GM23338 (cell line): ENCODE data around the gene GRIK5. TPM values are rescaled to one million over a fixed set of nuclear protein-coding genes. Genes with fewer than 3 reads are reported as not detected.
A peak's percentile ranks its signal among the peaks of the same experiment; 100 is the strongest.

Experiments used
- ATAC-seq: fragments of 200-7000 bp; cut with Tn5 transposase; 3 replicates; pipeline ENCODE4 v1.9.1; 2020
- DNase-seq: peaks from one replicate; pipeline ENCODE4 v3.0.0-alpha.2; 2015; ENCODE audit warnings: low spot score
- H2AFZ ChIP-seq: fragments of 200-600 bp; sonication (generic); 2 replicates; pipeline ENCODE4 v1.8.0; 2016; ENCODE audit warnings: antibody characterized with exemption, mild to moderate bottlenecking, moderate library complexity
- H3F3A ChIP-seq: fragments of 200-600 bp; sonication (generic); replicated peaks from 2 replicates; pipeline ENCODE4 v1.8.0; 2017; ENCODE audit warnings: antibody characterized with exemption, mixed run types, low read depth
- H3K27ac ChIP-seq: fragments of 200-600 bp; sonication (generic); 2 replicates; pipeline ENCODE4 v1.6.1; 2016; ENCODE audit warnings: low read depth
- H3K27me3 ChIP-seq: fragments of 200-600 bp; sonication (generic); 2 replicates; pipeline ENCODE4 v1.8.0; 2016; ENCODE audit warnings: mild to moderate bottlenecking, mixed run types, moderate library complexity; ENCODE audit not compliant: insufficient read depth
- H3K36me3 ChIP-seq: fragments of 200-600 bp; sonication (generic); 2 replicates; pipeline ENCODE4 v1.8.0; 2016; ENCODE audit warnings: mild to moderate bottlenecking; ENCODE audit not compliant: insufficient read depth
- H3K4me1 ChIP-seq: fragments of 200-600 bp; sonication (generic); 2 replicates; pipeline ENCODE4 v1.8.0; 2016; ENCODE audit warnings: mild to moderate bottlenecking, moderate library complexity; ENCODE audit not compliant: insufficient read depth
- H3K4me2 ChIP-seq: fragments of 200-600 bp; sonication (generic); 2 replicates; pipeline ENCODE4 v1.7.1; 2017; ENCODE audit warnings: mixed run types
- H3K4me3 ChIP-seq: fragments of 200-600 bp; sonication (generic); 2 replicates; pipeline ENCODE4 v1.6.1; 2016; ENCODE audit warnings: mixed run types
- H3K79me2 ChIP-seq: fragments of 200-600 bp; sonication (generic); replicated peaks from 2 replicates; pipeline ENCODE4 v1.8.0; 2017; ENCODE audit warnings: mild to moderate bottlenecking; ENCODE audit not compliant: insufficient read depth
- H3K9me2 ChIP-seq: fragments of 200-600 bp; sonication (generic); 2 replicates; pipeline ENCODE4 v1.8.0; 2017; ENCODE audit not compliant: insufficient read depth
- H4K20me1 ChIP-seq: fragments of 200-600 bp; sonication (generic); replicated peaks from 2 replicates; pipeline ENCODE4 v1.8.0; 2017; ENCODE audit warnings: mild to moderate bottlenecking; ENCODE audit not compliant: insufficient read depth
- H3K27ac Mint-ChIP-seq: 2 replicates; pipeline ENCODE4 v1.8.0; 2020; ENCODE audit warnings: inconsistent platforms, mild to moderate bottlenecking, moderate library complexity, mixed read lengths
- H3K27me3 Mint-ChIP-seq: 3 replicates; pipeline ENCODE4 v1.8.0; 2022; ENCODE audit warnings: low read depth, mild to moderate bottlenecking, moderate library complexity, mixed read lengths, inconsistent platforms; ENCODE audit not compliant: insufficient read depth, poor library complexity
- H3K36me3 Mint-ChIP-seq: 3 replicates; pipeline ENCODE4 v1.8.0; 2021; ENCODE audit warnings: low read depth, mild to moderate bottlenecking, inconsistent platforms, moderate library complexity, mixed read lengths
- H3K4me1 Mint-ChIP-seq: 3 replicates; pipeline ENCODE4 v1.8.0; 2020; ENCODE audit warnings: mild to moderate bottlenecking, inconsistent platforms, mixed read lengths
- H3K4me3 Mint-ChIP-seq: 3 replicates; pipeline ENCODE4 v1.8.0; 2021; ENCODE audit warnings: moderate library complexity, mild to moderate bottlenecking, inconsistent platforms, mixed read lengths
- H3K9me3 Mint-ChIP-seq: 3 replicates; pipeline ENCODE4 v1.8.0; 2020; ENCODE audit warnings: moderate library complexity, mild to moderate bottlenecking, inconsistent platforms, mixed read lengths
- CREB1 ChIP-seq: fragments of 250-450 bp; sonication (Bioruptor Pico); IDR thresholded peaks from 2 replicates; pipeline ENCODE4 v1.5.0; 2020; ENCODE audit warnings: low read depth, mild to moderate bottlenecking, moderate library complexity
- JUNB ChIP-seq: IDR thresholded peaks from one replicate; pipeline ENCODE4 v1.6.1; 2016; ENCODE audit warnings: antibody characterized with exemption; ENCODE audit not compliant: unreplicated experiment
- NANOG ChIP-seq: IDR thresholded peaks from 2 replicates; pipeline ENCODE4 v1.6.1; 2016; ENCODE audit warnings: antibody characterized with exemption, borderline replicate concordance
- ZNF114 ChIP-seq: fragments of 250-450 bp; sonication (Bioruptor Pico); IDR thresholded peaks from 2 replicates; pipeline ENCODE4 v1.5.0; 2020; ENCODE audit warnings: mild to moderate bottlenecking, moderate library complexity
- polyA plus RNA-seq: library from polyadenylated mRNA; unstranded; fragments of >200 nt; fragmentation: Nextera tagmentation; extraction: Ambion mirVana; gene quantifications from 2 replicates; pipeline ENCODE4 v1.2.1, GENCODE V29; 2016
- total RNA-seq: library from RNA; depleted of rRNA; stranded (reverse); fragments of >200 nt; shearing (Covaris generic); gene quantifications from 2 replicates; pipeline ENCODE4 v1.2.3, GENCODE V29; 2014; rRNA removed
- TF ChIP-seq, protein P1 (sequence below): IDR thresholded peaks from one replicate; pipeline ENCODE4 v1.6.1; 2018; ENCODE audit warnings: antibody characterized with exemption; ENCODE audit not compliant: unreplicated experiment
- TF ChIP-seq, protein P2 (sequence below): IDR thresholded peaks from 2 replicates; pipeline ENCODE4 v1.6.1; 2016; ENCODE audit warnings: antibody characterized with exemption
- TF ChIP-seq, protein P3 (sequence below), 2 experiments: fragments of 200-600 bp in 1 of 2; sonication (generic) in 1 of 2; conservative IDR thresholded peaks; 2 replicates each; pipeline versions ENCODE4 v1.5.1 to v1.6.1; 2016 to 2017; ENCODE audit warnings: antibody characterized with exemption in 2 of 2, low read depth in 2 of 2, mild to moderate bottlenecking in 2 of 2, moderate library complexity in 1 of 2

Gene GRIK5
- total and polyA plus RNA-seq, 2 experiments from 2014 or later: 5.1 to 42.5 TPM

DNA sequence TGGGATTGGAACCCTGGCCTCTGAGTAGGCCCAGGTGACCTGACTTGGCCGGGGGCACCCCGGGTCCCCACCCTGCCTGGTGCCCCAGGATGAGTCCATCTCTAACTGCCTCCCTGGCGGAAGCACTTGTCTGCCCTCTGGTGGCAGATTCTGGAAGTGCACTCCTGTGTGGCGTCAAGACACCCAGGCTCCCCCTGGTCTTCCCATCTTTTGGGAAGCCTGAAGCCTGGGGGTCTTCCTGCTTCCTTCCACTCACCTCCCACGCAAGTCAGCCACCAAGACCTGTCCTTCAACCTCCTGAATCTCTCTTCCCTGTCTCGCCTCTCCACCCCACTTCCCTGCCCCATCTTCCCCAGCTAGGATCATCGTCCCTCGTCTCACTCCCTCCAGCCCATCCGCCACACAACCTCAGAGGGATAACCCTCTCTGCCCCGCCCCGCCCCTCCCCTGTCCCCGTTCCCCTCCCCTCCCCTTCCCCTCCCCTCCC lies 118.3 kb downstream of the GRIK5 start:
- H4K20me1 ChIP-seq: no peaks in the 10 kb centered on the region
- H3F3A ChIP-seq: 0 out of 2 replicates have a peak, but pooled peaks cover 3% of the 10 kb centered on the region
- H3K4me3 ChIP-seq: peak overlapping the region; percentile 51
- no peaks in the 10 kb centered on the region for H3K27me3 ChIP-seq
- H3K4me1 Mint-ChIP-seq: no peaks in the 10 kb centered on the region
- H3K36me3 ChIP-seq: no peaks in the 10 kb centered on the region
- H3K36me3 Mint-ChIP-seq: peaks cover 3% of the 10 kb centered on the region; the same call in 2 of the 3 replicates
- no peak overlapping the region for H3K27ac ChIP-seq
- peak; percentile 94 for DNase-seq
- peak overlapping the region; percentile 61 for H3K4me3 Mint-ChIP-seq
- H3K4me1 ChIP-seq: no peaks in the 10 kb centered on the region
- H3K27me3 Mint-ChIP-seq: peaks cover 10% of the 10 kb centered on the region
- peak; percentile 97 for ATAC-seq
- H3K4me2 ChIP-seq: peak overlapping the region; percentile 78
- no peaks in the 10 kb centered on the region for H3K79me2 ChIP-seq
- TF ChIP-seq, protein P1, sequence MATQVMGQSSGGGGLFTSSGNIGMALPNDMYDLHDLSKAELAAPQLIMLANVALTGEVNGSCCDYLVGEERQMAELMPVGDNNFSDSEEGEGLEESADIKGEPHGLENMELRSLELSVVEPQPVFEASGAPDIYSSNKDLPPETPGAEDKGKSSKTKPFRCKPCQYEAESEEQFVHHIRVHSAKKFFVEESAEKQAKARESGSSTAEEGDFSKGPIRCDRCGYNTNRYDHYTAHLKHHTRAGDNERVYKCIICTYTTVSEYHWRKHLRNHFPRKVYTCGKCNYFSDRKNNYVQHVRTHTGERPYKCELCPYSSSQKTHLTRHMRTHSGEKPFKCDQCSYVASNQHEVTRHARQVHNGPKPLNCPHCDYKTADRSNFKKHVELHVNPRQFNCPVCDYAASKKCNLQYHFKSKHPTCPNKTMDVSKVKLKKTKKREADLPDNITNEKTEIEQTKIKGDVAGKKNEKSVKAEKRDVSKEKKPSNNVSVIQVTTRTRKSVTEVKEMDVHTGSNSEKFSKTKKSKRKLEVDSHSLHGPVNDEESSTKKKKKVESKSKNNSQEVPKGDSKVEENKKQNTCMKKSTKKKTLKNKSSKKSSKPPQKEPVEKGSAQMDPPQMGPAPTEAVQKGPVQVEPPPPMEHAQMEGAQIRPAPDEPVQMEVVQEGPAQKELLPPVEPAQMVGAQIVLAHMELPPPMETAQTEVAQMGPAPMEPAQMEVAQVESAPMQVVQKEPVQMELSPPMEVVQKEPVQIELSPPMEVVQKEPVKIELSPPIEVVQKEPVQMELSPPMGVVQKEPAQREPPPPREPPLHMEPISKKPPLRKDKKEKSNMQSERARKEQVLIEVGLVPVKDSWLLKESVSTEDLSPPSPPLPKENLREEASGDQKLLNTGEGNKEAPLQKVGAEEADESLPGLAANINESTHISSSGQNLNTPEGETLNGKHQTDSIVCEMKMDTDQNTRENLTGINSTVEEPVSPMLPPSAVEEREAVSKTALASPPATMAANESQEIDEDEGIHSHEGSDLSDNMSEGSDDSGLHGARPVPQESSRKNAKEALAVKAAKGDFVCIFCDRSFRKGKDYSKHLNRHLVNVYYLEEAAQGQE: no peak
- no peak for TF ChIP-seq JUNB
- TF ChIP-seq, protein P2, sequence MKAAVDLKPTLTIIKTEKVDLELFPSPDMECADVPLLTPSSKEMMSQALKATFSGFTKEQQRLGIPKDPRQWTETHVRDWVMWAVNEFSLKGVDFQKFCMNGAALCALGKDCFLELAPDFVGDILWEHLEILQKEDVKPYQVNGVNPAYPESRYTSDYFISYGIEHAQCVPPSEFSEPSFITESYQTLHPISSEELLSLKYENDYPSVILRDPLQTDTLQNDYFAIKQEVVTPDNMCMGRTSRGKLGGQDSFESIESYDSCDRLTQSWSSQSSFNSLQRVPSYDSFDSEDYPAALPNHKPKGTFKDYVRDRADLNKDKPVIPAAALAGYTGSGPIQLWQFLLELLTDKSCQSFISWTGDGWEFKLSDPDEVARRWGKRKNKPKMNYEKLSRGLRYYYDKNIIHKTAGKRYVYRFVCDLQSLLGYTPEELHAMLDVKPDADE: no peak; the same call in 1 of the 2 replicates
- 0 out of 2 replicates have a peak, but pooled peaks have one; percentile 9 for TF ChIP-seq CREB1 (CRISPR knock-in tag)
- TF ChIP-seq, protein P3, sequence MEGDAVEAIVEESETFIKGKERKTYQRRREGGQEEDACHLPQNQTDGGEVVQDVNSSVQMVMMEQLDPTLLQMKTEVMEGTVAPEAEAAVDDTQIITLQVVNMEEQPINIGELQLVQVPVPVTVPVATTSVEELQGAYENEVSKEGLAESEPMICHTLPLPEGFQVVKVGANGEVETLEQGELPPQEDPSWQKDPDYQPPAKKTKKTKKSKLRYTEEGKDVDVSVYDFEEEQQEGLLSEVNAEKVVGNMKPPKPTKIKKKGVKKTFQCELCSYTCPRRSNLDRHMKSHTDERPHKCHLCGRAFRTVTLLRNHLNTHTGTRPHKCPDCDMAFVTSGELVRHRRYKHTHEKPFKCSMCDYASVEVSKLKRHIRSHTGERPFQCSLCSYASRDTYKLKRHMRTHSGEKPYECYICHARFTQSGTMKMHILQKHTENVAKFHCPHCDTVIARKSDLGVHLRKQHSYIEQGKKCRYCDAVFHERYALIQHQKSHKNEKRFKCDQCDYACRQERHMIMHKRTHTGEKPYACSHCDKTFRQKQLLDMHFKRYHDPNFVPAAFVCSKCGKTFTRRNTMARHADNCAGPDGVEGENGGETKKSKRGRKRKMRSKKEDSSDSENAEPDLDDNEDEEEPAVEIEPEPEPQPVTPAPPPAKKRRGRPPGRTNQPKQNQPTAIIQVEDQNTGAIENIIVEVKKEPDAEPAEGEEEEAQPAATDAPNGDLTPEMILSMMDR (conservative IDR thresholded peaks at IDR 0.05; ENCODE audit: low read depth in 2 of 2): peak; percentile 92 to 95
- no peak for TF ChIP-seq NANOG
- no peak for TF ChIP-seq ZNF114 (CRISPR knock-in tag)
- H3K9me3 Mint-ChIP-seq: no peaks in the 10 kb centered on the region
- H3K27ac Mint-ChIP-seq: no peak overlapping the region
- H2AFZ ChIP-seq: no peak overlapping the region
- no peaks in the 10 kb centered on the region for H3K9me2 ChIP-seq

Other genes starting within 250 kb of the GRIK5 start
- not detected in 2 replicates for gene LYPD4, start 225.5 kb downstream of the GRIK5 start, total RNA-seq
- not detected in 2 replicates for gene LYPD4, start 225.5 kb downstream of the GRIK5 start, polyA plus RNA-seq
- 0.21 TPM in 1 of 2 replicates, not detected in the other for gene DMRTC2, start 225.2 kb downstream of the GRIK5 start, total RNA-seq
- not detected in 2 replicates for gene DMRTC2, start 225.2 kb downstream of the GRIK5 start, polyA plus RNA-seq
- gene RPS19, start 210.0 kb downstream of the GRIK5 start, total RNA-seq: 631 and 1,798 TPM in 2 replicates
- 4,053 and 4,073 TPM in 2 replicates for gene RPS19, start 210.0 kb downstream of the GRIK5 start, polyA plus RNA-seq
- gene CD79A, start 192.9 kb downstream of the GRIK5 start, total RNA-seq: not detected in 2 replicates
- gene CD79A, start 192.9 kb downstream of the GRIK5 start, polyA plus RNA-seq: 0.27 and 0.47 TPM in 2 replicates
- 36.8 and 44.7 TPM in 2 replicates for gene ARHGEF1, start 187.0 kb downstream of the GRIK5 start, total RNA-seq
- gene ARHGEF1, start 187.0 kb downstream of the GRIK5 start, polyA plus RNA-seq: 41.3 and 50.8 TPM in 2 replicates
- 0.69 TPM in 1 of 2 replicates, not detected in the other for gene ERFL, start 141.8 kb downstream of the GRIK5 start, total RNA-seq
- gene ERFL, start 141.8 kb downstream of the GRIK5 start, polyA plus RNA-seq: 0.14 TPM in 1 of 2 replicates, not detected in the other
- 113 and 151 TPM in 2 replicates for gene RABAC1, start 110.9 kb downstream of the GRIK5 start, total RNA-seq
- gene RABAC1, start 110.9 kb downstream of the GRIK5 start, polyA plus RNA-seq: 206 and 215 TPM in 2 replicates
- gene ATP1A3, start 76.0 kb downstream of the GRIK5 start, total RNA-seq: 33.1 and 37.3 TPM in 2 replicates
- 11.0 and 11.5 TPM in 2 replicates for gene ATP1A3, start 76.0 kb downstream of the GRIK5 start, polyA plus RNA-seq
- 50.8 and 61.2 TPM in 2 replicates for gene ZNF574, start 6.0 kb upstream of the GRIK5 start, total RNA-seq
- 18.7 and 19.4 TPM in 2 replicates for gene ZNF574, start 6.0 kb upstream of the GRIK5 start, polyA plus RNA-seq
- 2.3 and 2.4 TPM in 2 replicates for gene POU2F2, start 62.2 kb upstream of the GRIK5 start, total RNA-seq
- 4.6 and 5.1 TPM in 2 replicates for gene POU2F2, start 62.2 kb upstream of the GRIK5 start, polyA plus RNA-seq
- gene DEDD2, start 147.5 kb upstream of the GRIK5 start, total RNA-seq: 59.4 and 63.0 TPM in 2 replicates
- gene DEDD2, start 147.5 kb upstream of the GRIK5 start, polyA plus RNA-seq: 23.4 and 25.6 TPM in 2 replicates
- 12.7 and 13.3 TPM in 2 replicates for gene ZNF526, start 150.1 kb upstream of the GRIK5 start, total RNA-seq
- 4.7 and 5.8 TPM in 2 replicates for gene ZNF526, start 150.1 kb upstream of the GRIK5 start, polyA plus RNA-seq
- 40.7 and 47.0 TPM in 2 replicates for gene GSK3A, start 172.4 kb upstream of the GRIK5 start, total RNA-seq
- 17.7 and 19.2 TPM in 2 replicates for gene GSK3A, start 172.4 kb upstream of the GRIK5 start, polyA plus RNA-seq
- 49.0 and 49.4 TPM in 2 replicates for gene ERF, start 184.9 kb upstream of the GRIK5 start, total RNA-seq
- gene ERF, start 184.9 kb upstream of the GRIK5 start, polyA plus RNA-seq: 29.4 and 30.4 TPM in 2 replicates
- gene CIC, start 199.0 kb upstream of the GRIK5 start, total RNA-seq: 31.8 and 42.0 TPM in 2 replicates
- 13.2 and 13.9 TPM in 2 replicates for gene CIC, start 199.0 kb upstream of the GRIK5 start, polyA plus RNA-seq
- gene PRR19, start 231.9 kb upstream of the GRIK5 start, total RNA-seq: 3.6 and 8.1 TPM in 2 replicates
- 4.1 and 5.6 TPM in 2 replicates for gene PRR19, start 231.9 kb upstream of the GRIK5 start, polyA plus RNA-seq
- 139 and 162 TPM in 2 replicates for gene PAFAH1B3, start 232.4 kb upstream of the GRIK5 start, total RNA-seq
- gene PAFAH1B3, start 232.4 kb upstream of the GRIK5 start, polyA plus RNA-seq: 195 and 197 TPM in 2 replicates
- gene TMEM145, start 243.1 kb upstream of the GRIK5 start, total RNA-seq: 1.3 and 5.4 TPM in 2 replicates
- gene TMEM145, start 243.1 kb upstream of the GRIK5 start, polyA plus RNA-seq: 1.9 and 2.3 TPM in 2 replicates